Effector CD4-positive, alpha-beta T cell (primary cell): ENCODE results near the gene CMYA5.
"Not testable (repeated sequence)": the region's sequence is repeated elsewhere in the genome, so short reads cannot be mapped to it uniquely, and the experiment has no call there.

Experiments
- DNase-seq: peaks from one replicate; pipeline ENCODE4 v3.0.0-alpha.2; 2020

CMYA5 gene

GRCh38 chr5:79753092-79753491 is 63.5 kb downstream of the CMYA5 start:
- no peak for DNase-seq

DNA sequence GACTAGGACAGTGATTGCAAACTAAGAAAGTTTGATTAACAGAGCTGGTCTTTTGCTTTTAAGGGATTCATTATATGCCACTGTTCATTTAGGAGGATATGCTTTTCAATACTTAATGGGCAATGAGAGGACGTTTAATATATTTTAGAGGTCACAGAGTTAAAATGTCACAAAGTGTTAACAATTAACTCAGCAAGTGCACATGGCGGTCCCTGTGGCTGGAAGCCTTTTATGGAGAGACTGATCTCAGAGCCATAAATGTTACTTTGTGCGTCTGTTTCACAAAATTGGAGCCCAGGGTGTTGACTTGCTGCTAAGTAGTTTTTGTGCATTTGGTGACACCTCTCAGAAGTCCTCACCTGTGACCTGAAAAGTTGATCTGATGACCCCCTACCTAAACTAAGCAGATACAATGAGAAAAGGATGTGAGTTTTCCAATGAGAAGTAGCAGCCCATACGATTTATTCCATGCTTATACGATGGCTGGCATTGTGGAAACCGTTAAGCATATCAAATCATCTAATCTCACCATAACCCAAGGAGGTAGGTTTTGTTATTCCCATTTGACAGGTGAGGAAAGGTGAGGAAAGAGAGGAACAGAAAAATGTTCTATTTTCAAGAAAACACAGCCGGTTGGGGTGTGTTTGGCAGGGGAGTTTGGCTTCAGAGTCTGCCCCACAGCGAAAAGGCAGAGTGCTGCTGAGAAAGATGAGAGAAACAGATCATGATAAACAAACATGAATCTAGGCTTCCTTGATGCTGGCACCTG is 64.4 kb downstream of the CMYA5 start:
- no peak for DNase-seq

DNA sequence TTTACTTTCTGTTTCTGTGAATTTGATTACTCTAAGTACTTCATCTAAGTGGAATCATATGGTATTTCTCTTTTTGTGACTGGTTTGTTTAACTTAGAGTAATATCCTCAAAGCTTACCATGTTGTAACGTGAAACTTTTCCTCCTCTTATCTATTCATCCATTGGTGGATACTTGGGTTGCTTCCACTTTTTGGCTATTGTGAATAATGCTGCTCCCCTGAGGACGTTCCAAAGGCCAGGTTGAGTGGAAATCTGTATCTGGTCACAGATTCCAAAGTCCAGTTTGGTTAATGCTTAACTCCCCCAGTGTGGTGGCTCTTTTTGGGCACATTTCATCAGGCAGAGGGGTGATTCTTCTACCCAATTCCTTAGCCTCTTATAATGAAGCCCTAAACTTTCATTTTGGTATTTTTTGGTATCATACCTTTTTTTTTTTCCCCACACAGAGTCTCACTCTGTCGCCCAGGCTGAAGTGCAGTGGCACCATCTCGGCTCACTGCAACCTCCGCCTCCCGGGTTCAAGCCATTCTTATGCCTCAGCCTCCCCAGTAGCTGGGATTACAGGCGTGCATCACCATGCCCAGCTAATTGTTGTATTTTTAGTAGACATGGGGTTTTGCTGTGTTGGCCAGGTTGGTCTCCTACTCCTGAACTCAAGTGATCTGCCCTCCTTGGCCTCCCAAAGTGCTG is 65.4 kb downstream of the CMYA5 start:
- DNase-seq = no peak

DNA sequence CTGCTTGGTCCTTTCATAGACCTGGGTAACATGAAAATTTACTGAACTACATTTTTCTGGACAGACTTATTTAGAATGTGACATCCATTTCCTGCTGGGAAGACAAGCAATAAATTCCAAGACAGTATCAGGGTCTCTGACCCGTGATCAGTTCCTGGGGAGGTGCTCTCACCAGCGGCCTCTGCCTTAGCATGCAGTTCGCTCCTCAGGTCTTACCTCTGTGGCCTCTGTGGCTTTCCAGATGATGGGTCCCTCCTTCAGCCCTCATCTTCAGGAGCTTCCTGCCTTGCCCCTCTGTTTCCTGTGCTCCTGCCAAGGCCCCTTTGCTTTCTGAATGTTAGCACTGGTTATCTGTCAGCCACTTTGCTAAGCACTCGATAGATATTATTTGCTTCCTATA is 66.4 kb downstream of the CMYA5 start:
- no peak for DNase-seq

GRCh38 chr5:79759436-79759835 is 69.8 kb downstream of the CMYA5 start:
- no peak for DNase-seq

DNA sequence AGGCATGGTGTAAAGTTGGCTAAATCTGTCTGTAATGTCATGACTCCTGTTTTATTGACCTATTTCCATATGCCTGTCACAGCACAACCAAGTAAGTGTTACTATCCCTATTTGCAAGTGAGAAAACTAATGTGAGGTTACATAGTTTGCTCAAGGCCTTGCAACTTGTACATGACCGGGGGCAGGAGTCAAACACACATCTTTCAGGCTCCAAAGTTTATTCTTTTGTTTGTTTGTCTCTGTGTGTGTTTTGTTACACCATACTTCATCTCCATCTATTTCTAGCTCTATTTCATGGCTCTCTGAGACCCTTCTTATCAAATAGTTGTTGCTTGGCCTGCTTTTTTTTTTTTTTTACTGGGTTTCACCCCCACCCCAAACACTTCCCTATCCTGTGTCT is 70.2 kb downstream of the CMYA5 start:
- DNase-seq = no peak

DNA sequence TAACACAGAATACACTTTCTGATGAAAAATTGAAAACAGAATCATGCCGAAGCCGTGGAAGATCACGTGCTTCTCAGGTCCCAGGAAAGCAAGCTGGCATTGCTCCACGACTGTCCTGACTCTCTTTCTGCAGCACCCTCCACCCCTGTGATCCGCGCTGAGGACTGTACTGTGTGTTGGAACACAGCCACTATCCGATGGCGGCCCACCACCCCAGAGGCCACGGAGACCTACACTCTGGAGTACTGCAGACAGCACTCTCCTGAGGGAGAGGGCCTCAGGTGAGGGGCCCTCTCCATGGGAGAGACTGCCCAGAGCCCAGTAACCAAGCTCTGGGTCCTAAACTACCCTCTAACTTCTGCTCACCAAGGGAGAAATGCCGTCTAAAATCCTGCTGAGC is 73.3 kb downstream of the CMYA5 start:
- no peak for DNase-seq

GRCh38 chr5:79764147-79764546 is 74.5 kb downstream of the CMYA5 start:
- not testable (repeated sequence) for DNase-seq

GRCh38 chr5:79771387-79771786 is 81.8 kb downstream of the CMYA5 start:
- DNase-seq = no peak

DNA sequence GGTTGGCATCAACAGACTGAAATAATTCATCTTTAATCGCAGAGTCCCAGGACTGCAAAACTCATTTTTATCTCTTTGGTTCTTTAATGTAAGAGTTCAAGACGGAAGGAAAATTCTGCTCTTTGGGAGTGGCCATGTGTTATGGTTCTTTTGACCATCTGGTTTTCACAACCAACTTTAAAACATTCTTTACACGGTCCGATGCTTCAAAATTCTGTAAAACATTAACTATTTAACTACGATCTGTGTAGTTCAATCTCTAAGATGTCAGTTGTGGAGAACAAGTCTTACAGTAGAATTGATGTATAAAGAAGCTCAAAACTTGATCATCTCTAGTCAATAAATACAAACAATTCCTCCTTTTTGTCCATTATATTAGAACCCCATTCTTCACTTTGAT is 83.0 kb downstream of the CMYA5 start:
- no peak for DNase-seq

- no peak for DNase-seq
These were observed 84.0 kb downstream of the CMYA5 start for GRCh38 chr5:79773612-79774011.

DNA sequence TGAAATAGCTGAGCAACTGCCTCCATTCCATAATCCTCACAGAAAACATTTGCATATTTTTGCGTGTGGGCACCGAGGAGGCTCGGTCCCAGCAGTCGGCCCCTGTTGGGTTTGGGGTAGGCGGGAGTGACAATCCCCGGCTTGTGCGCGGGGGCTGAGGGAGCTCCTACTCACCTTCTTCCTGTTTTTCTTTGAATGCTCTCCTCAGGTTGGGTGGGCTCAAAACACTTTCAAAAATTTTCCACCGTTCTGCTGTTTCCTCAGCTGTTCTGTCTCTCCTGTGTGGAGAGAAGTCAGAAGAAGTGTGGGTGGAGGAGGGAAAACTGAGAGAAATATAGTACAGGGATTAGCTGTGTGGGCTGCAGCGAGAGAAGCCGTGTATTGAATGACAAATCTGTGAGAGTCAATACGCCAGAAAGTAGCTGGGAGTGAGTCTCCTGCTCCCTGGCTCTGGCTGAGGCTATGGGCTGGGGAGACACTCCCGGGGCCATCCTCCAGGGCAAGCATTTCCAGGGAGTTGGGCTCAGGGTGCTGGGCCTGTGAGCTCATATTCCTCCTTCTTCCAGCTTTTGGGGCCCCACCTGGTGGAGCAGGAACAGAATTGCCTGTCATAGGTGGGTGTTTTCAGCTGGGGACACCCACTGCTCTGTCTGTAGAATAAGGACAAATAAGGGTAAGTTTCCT is 84.7 kb downstream of the CMYA5 start:
- DNase-seq = no peak

DNA sequence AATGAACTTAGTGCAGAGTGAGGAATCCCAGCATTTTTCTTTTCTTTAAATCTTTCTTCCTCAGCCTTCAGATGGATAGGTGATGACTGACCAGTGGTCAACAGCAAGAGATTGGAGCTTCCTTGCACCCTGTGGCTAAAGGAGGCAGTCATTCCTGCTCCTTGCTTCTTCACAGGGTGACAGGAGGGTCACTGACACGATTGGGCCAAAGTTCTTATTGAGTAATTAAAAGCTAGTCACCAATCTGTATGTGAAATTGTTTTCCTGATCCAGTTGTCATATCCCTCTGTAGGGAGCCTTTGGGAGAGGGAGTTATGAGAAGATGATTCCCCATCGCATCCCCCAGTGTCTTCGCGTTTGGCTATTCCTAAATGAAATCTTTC is 85.2 kb downstream of the CMYA5 start:
- DNase-seq = no peak

DNA sequence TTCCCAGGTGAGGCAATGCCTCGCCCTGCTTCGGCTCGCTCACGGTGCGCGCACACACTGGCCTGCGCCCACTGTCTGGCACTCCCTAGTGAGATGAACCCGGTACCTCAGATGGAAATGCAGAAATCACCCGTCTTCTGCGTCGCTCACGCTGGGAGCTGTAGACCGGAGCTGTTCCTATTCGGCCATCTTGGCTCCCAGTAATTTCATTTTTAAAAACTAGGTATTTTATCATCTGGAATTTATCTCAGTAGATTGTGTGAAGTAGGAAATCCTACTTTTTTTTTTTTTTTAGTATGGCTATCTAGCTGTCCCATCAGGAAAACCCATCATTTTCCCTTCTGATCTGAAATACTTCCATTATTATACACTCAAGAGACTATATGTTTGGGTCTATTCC is 95.1 kb downstream of the CMYA5 start:
- DNase-seq = not testable (repeated sequence)

DNA sequence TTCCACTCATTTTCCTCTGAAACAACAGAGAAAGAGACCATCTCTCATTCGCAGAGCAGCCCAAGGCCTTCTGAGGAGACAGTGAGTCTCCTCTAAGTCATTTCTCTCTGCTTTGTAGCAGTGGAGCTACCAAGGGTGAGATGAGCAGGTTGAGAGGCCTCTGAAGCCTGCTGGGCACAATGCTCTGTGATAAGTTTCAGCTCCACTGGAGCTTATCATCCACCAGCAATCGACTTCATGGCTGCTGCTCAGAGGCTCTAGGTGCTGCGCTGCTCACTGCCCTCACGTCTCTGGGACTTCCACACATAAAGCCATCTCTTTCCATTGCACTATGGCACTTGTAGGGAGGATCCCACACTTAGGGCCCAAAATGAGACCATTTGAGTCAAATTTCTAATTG is 96.3 kb downstream of the CMYA5 start:
- DNase-seq = no peak

GRCh38 chr5:79787448-79787847 is 97.8 kb downstream of the CMYA5 start:
- DNase-seq = no peak

DNA sequence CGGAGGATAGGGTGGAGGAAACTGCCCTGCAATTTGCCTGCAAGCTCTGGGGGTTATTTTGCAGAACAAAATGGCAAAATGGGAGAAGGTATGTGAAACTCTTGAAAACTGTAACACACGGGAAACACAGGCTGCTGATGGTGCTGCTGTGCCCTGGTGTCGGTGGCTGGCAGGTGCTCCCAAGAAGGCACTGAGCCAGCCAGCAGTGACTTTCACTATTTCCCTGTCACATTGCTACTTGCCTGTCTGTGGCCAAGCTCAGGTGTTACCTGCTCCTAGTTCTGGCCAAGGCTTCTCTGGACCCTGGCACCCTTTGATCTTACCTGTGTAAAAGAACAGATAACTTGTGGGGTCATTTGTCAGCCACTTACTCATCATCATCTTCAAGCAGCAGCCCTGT is 102.2 kb downstream of the CMYA5 start:
- no peak for DNase-seq

GRCh38 chr5:79792463-79792862 is 102.8 kb downstream of the CMYA5 start:
- DNase-seq = no peak

- DNase-seq = no peak
These were observed 103.7 kb downstream of the CMYA5 start for GRCh38 chr5:79793304-79793703.

GRCh38 chr5:79793722-79794121 is 104.1 kb downstream of the CMYA5 start:
- no peak for DNase-seq

DNA sequence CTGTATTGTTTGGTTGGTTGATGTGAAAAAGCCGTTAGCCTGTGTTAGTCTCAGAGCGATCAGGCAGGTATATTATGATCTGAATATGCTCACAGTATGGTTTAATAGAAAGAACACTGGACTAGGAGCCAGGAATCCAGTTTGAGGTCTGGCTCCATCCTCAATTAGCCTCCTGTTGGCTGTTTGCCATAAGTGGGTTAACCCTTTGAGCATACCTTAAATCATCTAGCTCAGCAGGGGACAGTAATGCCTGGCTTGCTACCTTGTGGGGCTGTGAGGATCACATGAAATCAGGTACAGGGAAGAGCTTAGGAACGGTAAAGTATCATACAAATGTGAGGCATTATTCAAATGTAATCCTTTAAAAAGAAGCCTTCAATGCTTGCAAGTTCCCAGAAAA is 104.7 kb downstream of the CMYA5 start:
- no peak for DNase-seq

DNA sequence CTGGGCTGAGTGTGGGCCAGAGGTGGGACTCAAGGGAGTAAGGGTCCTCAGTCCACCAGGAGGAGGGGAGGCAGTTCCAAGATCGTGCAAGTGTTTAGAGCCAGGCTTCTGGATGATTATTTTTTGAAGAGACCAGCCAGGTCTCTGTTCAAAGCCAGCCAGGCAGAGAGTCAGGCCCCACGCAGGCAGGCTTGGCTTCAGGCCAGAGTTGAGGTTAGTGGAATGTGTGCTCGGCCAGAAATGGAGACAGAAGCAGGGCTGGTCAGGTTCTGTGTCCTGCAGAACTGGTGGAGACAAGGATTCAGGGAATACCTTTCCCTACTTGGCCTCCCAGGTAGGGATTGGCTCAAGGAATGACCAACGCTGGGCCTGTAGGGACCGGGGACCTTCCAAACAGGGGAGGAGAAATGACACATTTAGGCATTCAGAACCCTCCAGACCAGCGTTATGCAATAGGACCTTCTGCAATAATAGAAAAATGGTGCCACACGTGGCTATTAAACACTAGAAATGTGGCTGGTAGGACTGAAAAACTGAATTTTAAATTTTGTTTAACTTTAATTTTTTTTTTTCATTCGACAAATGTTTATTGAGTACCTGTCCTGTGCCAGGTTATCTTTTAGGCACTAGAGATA is 106.2 kb downstream of the CMYA5 start:
- DNase-seq = no peak

DNA sequence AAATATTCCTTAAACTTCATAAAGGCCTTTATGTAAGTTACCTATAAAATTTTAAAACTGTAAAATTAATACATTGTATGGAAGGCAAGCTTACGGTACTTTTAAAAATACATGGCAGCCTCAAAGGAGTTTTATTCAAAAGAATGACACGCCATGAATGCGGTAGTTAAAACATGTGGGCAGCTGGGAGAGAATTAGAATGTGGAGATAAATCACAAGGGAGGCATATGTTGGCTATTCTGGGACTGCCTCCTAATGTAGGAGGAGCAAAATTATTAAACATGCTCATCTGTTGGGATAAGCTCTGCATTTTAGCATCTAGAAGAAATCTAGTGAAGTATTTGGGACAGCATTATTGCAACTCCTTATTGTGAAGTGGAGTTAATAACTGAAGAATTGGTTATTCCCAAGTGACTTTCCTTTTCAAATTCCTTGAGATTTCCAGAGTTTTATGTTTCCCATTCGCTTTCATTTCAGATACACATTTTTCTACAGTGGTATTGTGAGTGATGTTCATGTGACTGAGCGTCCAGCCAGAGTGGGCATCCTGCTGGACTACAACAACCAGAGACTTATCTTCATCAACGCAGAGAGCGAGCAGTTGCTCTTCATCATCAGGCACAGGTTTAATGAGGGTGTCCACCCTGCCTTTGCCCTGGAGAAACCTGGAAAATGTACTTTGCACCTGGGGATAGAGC is 109.4 kb downstream of the CMYA5 start:
- no peak for DNase-seq
